NCI-H128 (cell line): ENCODE measurements around the gene NFIA.

ENCODE experiments used
- DNase-seq: peaks from one replicate; lab custom pipeline; 2025; ENCODE audit not compliant: unreplicated experiment; lab: John Stamatoyannopoulos, UW

NFIA gene

DNA sequence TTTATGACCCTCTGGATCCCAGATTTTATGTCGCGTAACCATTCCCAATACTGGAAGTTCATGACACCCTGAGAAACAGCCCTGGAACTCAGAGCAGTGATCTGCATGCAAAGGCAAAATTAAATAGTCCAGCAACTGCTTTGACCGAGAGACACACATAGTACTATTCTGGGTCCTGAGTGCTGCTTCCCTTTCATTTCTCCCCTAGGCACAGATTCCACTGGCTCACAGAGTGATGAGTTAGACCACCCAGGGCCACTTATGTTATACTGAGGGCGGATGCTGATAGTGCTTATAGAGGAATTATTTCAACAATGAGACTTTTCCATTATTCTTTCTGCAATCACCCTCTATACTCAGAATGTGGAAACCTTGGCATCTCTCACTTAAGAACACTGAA, 69.2 kb downstream of the NFIA start:
- no peak for DNase-seq

DNA sequence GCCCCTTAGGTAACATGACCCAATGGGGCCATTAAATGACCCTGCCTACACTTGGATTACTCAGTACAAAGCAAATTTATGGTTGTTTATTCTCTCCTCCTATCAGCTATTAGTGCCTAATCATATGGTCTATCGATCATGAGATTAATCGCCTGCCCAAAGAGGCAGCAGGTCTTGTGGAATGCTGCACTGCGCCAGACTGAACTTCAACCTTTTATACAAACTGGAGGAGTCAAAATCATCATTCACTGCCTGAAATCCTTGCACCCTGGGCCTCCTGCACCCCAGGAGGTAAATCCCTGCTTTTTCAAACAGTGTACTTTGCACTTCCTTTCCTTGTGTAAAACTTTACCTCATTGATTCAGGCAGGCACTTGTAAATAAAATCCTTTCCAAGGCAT, 69.7 kb downstream of the NFIA start:
- no peak for DNase-seq

DNA sequence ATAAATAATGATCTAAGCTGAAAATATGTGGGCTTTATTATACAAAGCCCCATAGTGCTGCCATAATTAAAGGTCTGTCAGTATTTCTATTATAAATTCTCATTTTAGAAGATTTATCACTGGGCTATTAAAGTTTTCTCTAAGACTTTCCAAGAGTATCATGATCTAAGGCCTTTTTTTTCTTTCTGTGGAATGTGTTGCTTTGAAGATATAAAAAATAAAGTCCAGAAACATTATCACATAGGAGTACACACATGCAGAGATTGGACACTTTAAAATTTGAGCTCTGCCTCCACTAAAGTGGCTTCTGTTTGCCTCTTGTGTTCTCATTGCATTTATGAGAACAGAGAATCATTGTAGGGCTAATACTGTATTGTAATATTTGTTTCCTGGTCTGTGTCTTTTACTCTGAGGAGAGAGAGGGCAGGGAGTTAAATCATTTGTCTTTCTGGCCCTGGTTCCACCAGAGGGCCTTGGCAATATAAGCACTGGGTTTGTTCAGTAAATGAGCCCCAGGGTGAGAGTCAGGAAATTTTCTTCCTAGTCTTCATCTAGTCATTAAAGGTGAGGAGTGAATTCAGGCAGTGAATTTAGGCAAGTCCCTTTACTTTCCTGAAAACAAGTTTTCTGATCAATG, 70.2 kb downstream of the NFIA start:
- no peak for DNase-seq

DNA sequence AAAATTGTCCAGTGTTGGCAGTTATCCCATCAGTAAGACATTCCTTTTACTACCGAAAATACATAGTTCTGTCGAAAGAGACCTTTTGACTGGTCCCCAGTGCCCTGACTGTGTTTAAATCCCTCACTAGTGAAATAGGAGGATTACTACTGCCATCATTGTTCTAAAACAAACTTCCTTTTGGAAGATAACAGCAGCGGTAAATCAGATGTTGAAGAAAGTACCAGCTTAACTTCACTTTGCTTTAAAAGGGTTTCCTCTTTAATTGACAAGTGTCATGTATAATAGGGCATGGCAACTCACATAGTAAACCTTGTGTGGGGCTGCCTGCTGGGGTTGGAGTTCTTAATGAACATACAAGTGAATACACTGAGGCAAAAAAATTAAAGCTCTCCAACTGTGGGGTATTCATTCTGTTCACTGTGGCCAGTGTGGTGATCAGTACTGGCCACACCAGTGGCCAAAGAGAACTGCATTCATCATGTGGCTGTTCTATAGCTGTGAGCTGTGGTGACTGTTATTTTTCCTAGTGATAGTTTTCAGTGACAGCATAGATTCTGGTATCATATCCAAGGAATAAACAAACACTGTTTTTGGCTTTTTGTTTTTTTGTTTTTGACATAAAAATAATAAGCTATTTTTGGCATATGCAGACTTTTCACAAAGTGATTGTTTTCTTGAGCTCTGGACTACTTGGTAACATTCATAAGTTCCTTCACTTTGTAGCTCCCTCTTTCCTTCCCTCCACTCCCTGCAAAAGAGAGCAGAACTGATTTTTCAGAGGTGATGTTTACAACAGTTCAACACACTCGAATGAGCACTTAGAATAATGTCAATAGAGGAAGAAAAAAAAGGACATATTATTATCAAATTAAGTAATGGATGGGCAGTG, 74.5 kb downstream of the NFIA start:
- no peak for DNase-seq

DNA sequence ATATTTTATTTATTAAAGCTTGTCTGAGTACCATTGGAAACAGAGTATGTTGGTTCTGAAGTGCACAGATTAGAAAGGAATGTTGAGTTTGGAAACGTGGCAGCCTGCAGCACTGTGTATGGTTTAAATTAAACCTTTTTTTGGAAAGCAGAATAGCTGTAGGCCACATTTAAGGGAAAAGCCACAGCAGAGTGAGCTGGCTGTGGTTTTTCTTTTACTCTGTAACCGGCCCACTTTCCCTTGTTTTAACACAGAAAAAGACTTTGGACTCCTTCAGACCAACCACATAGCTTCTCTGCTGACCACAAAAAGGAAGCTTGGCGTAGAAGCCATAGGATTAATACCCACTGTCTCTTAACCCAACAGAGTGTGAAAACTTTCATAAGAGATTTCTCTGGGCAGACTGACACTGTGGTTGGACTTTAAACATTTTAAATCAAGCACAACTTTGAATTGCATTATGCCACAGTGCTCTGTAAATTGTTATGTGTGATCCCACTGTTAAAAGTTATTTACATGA, 75.2 kb downstream of the NFIA start:
- DNase-seq: no peak

DNA sequence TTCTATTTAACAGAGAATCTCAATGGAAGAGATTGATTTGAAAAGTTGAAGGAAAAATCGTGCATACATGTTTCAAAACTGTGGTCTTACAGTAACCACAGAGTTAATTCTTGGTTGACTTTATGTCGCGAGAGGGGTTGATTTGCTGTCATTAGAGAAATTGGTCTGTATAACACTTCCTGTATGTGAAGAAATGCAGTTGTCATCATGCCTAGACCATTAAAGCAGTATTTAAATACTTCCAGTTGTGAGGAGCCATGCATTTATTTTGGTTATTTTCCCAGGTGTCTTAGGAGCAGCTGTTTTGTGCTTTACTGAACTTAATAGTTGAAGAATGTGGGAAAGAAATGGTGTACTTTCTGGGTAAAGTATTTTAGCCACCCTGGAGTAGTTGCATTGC, 76.2 kb downstream of the NFIA start:
- no peak for DNase-seq

DNA sequence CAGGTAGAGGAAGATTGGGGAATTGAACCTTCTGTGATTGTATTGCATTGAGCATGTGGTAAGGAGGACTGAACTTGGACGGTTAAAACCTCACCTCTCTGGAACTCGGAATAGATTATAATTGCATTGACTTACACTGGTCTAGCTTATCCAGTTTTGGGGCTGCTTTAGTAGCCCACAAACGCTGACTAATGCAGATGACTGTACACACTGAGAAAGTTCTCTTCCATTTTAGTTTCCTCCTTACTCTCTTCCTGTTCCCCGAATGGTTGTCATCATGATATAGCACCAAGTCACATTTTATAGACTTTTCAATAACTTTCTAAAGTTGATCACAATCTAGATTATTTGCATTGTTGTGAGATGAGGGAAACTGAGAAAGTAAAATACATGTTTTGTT, 78.2 kb downstream of the NFIA start:
- no peak for DNase-seq

DNA sequence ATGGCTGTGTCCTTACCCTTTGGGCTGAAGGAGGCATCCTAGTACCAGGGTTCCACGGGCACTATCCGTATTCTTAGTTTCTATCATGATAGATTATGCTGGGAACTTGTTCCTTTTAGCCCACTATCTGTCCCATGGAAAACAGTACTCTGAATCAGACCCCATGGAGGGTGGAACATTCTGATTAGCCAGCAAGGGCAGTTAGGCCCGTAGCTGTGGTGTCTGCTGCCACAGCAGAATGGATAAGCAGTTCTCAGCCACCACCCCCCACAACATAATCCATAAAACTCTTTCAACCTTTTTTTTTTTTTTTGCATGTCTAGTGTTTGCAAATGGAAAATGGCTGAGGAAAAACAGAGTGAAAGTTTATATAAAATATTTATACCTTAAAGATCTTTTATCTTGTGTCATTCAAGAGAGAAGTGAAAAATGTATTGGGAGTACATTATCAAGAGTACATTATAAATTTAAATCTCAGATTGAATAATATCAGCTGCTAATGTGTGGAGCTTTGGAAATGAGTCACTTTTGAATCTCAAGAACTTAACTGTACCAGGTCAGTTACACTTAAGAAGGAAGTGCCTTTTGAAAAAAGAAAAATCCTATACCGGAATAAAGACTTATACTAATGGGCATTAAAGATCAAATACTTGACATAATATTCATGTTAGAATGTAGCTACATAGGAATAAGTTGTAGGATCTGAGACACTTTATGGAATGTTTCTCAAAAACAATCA, 80.3 kb downstream of the NFIA start:
- DNase-seq: no peak

DNA sequence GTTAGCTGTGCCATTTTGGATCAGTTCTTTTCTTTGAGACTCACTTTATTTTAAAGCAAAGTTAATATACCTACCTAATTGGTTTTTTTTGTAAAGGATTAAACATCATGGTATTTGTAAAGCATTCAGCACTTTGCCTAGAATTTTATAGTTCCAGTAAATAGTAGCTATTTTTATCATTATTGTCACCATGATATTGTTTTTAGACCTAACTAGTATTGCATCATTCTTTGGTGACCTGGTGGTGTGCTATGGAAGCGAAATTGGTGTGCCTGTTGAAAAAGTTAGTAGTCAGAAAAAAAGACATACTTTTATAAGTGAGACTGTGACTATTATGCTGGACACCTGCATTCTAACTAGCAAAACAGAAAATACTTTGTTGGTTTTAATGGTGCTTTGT, 81.0 kb downstream of the NFIA start:
- no peak for DNase-seq

DNA sequence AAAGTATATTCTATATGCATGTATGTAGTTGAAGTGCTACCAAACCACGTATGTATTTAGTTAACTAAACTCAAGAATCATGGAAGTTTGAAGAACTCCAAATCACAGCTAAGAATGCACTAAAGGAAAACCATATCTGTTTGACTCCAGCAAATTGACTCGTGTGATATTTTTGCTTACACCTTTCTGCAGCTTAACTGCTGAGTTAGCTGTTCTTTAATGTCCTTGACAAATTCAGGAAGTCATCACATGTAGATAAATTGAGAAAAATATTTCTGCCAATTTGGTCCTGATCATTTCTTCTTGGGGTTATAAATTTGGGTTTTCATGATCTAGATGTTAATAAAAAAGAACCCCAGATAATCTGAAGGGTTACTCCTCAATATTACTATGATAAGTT, 83.0 kb downstream of the NFIA start:
- no peak for DNase-seq

DNA sequence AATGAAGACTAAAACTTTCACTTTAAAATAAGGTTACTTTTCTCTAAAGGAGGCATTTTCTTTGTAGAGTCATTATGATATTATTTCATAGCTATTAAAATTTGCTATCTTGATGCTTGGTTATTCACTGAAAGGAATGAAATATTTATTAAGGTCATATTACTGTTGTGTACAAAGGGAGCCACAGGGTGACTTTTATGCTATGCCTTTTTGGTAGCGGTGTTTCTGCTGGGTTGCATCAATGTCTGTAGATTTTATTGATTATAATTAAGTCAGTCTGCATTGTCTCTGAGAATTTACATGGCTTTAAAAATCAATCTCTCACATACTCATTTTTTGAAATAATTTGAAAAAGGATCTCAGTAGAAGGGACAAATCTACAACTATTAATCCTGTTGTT, 84.9 kb downstream of the NFIA start:
- no peak for DNase-seq

DNA sequence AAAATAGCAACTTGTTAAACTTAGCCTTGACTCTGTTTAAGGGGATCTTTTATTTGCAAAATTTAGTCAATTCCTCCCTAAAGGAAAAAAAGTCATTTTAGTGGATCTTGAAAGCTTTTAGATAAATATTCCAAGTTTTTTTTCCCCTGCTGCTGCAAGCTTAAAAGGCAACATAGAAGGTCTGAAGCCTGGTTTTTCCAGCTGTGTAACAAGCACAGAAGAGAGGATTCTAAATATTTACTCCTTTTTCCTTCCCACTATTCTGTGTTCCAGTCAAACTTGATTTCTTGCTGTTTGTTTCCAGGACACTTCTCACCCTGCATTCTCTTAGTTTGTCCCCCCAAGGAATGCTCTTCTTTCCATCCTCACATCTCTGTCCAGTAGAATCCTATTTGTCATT, 86.7 kb downstream of the NFIA start:
- no peak for DNase-seq

DNA sequence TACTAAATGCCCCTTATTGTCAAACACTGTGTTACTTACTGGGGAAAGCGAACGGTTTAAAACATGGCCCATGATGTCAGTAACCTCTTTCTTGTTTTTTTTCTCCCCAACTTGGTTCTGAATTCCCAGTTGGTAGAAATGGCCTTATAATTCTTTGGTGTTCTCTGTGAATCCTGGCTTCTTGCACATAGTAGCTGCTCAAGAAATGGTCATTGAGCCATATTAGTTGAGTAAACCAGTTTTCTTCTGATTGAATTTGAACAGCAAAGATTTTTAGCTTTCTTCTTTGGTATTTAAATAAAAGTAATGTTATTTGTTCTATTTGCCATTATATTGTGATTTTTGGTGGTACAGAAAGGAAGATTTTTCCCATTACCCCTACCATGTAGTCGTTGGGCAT, 87.3 kb downstream of the NFIA start:
- DNase-seq: no peak

DNA sequence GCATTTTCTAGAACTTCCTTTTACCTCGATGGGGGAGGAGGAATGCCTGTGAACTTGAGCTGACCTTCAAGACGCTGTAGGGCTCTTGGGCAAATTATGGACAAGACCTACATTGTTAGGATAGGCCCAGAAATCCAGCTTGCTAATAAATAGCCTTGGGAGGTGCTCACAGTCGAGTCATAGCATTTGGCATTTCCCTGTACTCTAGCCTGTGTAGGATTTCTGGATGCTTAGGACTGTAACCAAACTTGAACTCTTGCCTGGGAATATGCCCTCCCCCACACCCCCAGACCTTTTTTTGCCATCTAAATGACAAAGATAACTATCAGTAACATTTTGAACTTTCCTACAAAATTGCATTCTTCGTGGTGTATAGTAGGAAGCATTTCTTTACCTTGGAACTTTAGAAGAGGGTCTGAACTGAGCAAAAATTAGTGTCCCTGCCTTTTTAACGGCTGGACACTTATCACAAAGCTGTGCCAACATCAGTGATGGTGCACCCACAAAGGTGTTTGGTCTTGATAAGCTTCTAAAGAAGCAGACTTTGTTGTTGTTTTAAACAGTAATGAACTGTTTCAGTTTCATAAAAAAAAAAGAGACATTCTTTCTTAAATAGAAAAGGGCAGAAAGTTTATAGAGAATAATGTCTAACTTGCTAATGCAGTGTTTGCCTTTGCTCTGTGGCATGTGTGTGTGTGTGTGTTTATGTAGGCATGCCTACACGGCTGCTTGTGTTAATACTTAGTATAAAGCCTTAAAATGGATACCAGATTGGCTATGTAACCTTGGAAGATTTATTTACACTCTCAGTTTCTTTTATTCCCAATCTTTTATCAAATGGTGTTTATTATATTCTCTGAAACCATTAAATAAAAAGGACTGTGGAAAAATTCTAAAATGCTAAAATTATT, 88.2 kb downstream of the NFIA start:
- DNase-seq: no peak

DNA sequence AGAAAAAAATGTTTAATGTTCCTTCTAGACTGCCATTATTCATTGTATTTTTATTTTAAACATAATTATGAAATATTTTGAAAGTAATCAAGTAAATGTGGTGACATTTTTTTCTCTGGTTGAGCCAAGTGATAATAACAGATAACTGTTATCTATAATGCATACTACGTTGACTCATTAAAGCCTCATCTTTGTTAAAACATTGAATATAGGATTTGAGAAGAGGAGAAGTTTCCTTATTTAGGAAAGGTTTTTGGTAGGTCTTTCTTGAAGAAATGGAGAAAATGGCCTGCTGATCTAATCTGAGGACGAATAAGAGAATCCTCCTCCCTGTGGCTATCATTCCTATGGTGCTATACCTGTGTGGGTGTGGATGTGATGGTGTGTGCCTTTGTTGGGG, 89.0 kb downstream of the NFIA start:
- no peak for DNase-seq

DNA sequence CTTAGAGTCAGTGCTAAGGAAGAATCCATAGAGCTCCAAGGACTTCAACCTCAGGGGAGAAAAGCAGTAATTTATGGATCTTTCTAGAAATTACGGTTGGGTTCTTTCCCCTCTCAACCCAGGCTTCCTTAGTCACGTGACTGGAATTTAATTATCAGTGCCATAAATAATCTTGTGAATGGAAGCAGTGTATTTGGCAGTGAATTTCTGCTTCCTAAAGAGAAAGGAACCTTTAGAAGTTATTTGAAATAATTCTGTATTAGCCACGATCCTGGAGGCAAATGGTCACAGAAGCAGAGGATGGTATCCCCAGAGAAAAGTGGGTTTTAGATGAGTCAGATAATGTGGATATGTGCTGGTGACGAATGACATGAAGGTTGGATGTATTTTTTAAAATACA, 89.6 kb downstream of the NFIA start:
- DNase-seq: no peak

DNA sequence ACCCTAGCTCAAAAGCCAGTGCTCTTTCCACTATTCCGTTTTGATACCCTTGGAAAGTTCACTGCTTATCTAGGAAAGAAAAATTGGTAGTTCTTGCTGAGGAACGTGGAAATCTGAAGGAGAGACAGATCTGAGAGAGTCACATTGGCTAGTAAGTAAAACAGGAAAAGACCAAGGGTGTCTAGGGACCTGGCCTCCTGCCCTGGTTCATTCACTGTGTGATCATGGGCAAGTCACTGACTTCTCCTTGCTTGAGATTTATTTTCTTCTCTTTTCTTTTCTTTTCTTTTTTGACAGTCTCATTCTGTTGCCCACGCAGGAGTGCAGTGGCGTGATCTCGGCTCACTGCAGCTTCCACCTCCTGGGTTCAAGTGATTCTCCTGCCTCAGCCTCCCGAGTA, 90.8 kb downstream of the NFIA start:
- DNase-seq: no peak

DNA sequence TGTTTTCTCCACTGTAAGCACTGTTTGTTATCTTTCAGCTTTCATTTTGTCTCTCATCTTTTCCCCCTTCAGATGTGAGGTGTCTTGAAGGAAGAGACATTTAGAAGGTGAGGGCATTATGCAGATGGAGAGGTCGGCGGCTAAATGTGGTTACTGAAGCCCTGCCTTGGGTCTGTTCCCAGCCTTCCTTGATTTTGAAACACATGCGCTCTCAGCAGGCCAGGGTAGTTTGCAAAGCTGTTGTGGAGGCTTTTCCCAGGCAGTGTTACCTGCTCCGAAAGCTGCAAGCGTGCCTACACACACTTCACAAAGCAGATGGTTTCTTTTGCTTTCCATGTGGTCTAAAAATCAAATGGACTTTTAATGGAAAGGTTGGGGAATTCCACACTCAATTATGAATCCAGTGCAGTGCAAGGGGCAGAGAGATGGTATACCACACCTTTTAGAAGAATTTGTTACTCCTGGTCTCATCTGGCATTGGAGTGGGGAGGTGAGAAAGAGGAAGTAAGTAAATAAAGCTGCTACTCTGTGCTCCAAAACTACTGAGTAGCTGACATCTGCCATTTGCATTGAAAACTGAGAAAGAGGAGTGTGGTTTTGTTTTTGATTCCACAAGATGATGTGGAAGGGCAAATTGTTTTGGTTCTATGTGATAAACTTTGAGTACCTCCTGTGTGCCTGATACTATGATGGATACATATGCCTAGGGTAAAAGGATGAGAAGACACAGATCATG, 91.9 kb downstream of the NFIA start:
- DNase-seq: no peak

DNA sequence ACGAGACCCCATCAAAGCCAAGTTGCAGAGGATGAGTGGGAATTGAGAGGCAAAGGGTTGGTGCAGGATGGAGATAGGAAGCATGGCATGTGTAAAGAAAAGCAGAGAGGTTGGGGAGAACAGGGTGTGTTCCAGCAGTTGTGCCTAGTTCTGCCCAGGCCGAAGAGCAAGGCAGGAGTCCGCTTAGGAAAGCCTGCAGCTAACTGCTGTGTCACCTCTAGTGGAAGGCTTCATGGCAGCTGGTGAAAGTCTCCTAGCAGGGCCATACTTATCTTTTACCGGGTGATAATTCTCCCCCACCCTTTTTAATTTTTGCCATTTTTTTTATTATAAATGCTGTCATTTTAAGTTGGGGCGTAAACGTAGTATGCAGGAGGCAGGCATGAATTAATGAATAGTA, 93.6 kb downstream of the NFIA start:
- DNase-seq: no peak
